ENCODE results near the gene NCOA1.

Gene NCOA1

GRCh38 chr2:24509425-24509824 lies 18.4 kb downstream of the NCOA1 start:
- no peak for DNase-seq (ENCODE audit: low read depth in 1 of 2, low spot score in 1 of 2)

GRCh38 chr2:24509840-24510239 lies 18.8 kb downstream of the NCOA1 start:
- no peak for TF ChIP-seq CTCF (IDR thresholded peaks at IDR 0.05; ENCODE audit: insufficient read depth, low read length)
- TF ChIP-seq GABPA (IDR thresholded peaks at IDR 0.05; ENCODE audit: low read depth) = no peak
- TF ChIP-seq SPI1 (IDR thresholded peaks at IDR 0.05; ENCODE audit: borderline replicate concordance, low read depth) = no peak
- no peak for TF ChIP-seq POLR2AphosphoS5 (IDR thresholded peaks at IDR 0.05; ENCODE audit: low read depth)
- no peak for TF ChIP-seq REST (IDR thresholded peaks at IDR 0.05; ENCODE audit: insufficient replicate concordance, low read depth)
- no peak overlapping the region for H3K27ac ChIP-seq (replicated peaks)
- no peaks in the 10 kb centered on the region for H3K27me3 ChIP-seq (ENCODE audit: insufficient read depth, poor library complexity, severe bottlenecking)
- H3K4me3 ChIP-seq (replicated peaks; ENCODE audit: insufficient read depth, low read length) = no peak overlapping the region
- DNase-seq (ENCODE audit: low read depth in 1 of 2, low spot score in 1 of 2) = no peak

More at GRCh38 chr2:24509425-24509824, 18.4 kb downstream of the NCOA1 start:
- TF ChIP-seq REST (IDR thresholded peaks at IDR 0.05; ENCODE audit: insufficient replicate concordance, low read depth) = no peak
- no peak for TF ChIP-seq CTCF (IDR thresholded peaks at IDR 0.05; ENCODE audit: insufficient read depth, low read length)
- no peak for TF ChIP-seq GABPA (IDR thresholded peaks at IDR 0.05; ENCODE audit: low read depth)
- no peak for TF ChIP-seq SPI1 (IDR thresholded peaks at IDR 0.05; ENCODE audit: borderline replicate concordance, low read depth)
- no peak for TF ChIP-seq POLR2AphosphoS5 (IDR thresholded peaks at IDR 0.05; ENCODE audit: low read depth)
- Histone ChIP-seq H3K27me3 (ENCODE audit: insufficient read depth, poor library complexity, severe bottlenecking) (no peaks in the 10 kb centered on the region), H3K27ac (replicated peaks) (no peak overlapping the region), H3K4me3 (replicated peaks; ENCODE audit: insufficient read depth, low read length) (no peak overlapping the region)

GRCh38 chr2:24510771-24511170 lies 19.7 kb downstream of the NCOA1 start:
- Histone ChIP-seq H3K4me3 (replicated peaks; ENCODE audit: insufficient read depth, low read length) (no peak overlapping the region), H3K27ac (replicated peaks) (no peak overlapping the region), H3K27me3 (ENCODE audit: insufficient read depth, poor library complexity, severe bottlenecking) (no peaks in the 10 kb centered on the region)
- TF ChIP-seq SPI1 (IDR thresholded peaks at IDR 0.05; ENCODE audit: borderline replicate concordance, low read depth) (no peak), CTCF (IDR thresholded peaks at IDR 0.05; ENCODE audit: insufficient read depth, low read length) (no peak), GABPA (IDR thresholded peaks at IDR 0.05; ENCODE audit: low read depth) (no peak), POLR2AphosphoS5 (IDR thresholded peaks at IDR 0.05; ENCODE audit: low read depth) (no peak), REST (IDR thresholded peaks at IDR 0.05; ENCODE audit: insufficient replicate concordance, low read depth) (no peak)
- DNase-seq (ENCODE audit: low read depth in 1 of 2, low spot score in 1 of 2) = no peak

Data from HL-60 (cell line).